T-helper 1 cell treated with Interleukin-12 subunit alpha and Interleukin-12 subunit beta and Interleukin-4 antibody, amounts not matched to agents 30 μg/mL and 1 μg/mL, for 36 hours (primary cell): ENCODE data around the gene HEY2.
"Not testable (repeated sequence)": the region's sequence is repeated elsewhere in the genome, so short reads cannot be mapped to it uniquely, and the experiment has no call there.

ENCODE experiments used
- H3K27ac Mint-ChIP-seq: one replicate; pipeline ENCODE4 v1.8.0; 2021; ENCODE audit warnings: mild to moderate bottlenecking, mixed read lengths
- H3K27me3 Mint-ChIP-seq: one replicate; pipeline ENCODE4 v1.8.0; 2021; ENCODE audit warnings: low read depth, mixed read lengths
- H3K36me3 Mint-ChIP-seq: one replicate; pipeline ENCODE4 v1.8.0; 2021; ENCODE audit warnings: low read depth, mixed read lengths
- H3K4me1 Mint-ChIP-seq: one replicate; pipeline ENCODE4 v1.8.0; 2021; ENCODE audit warnings: low read depth, mixed read lengths
- H3K4me3 Mint-ChIP-seq: one replicate; pipeline ENCODE4 v1.8.0; 2021; ENCODE audit warnings: mild to moderate bottlenecking, moderate library complexity, mixed read lengths
- H3K9me3 Mint-ChIP-seq: one replicate; pipeline ENCODE4 v1.8.0; 2021; ENCODE audit warnings: mixed read lengths

Gene HEY2

GRCh38 chr6:125749173-125749864 is at the start of gene HEY2:
Gene HEY2, plus strand, starts transcription at chr6:125749632. Its CDS starts 145 bp downstream, at chr6:125749777.
- no peak within 1 kb of the TSS for H3K27ac Mint-ChIP-seq
- no peaks in the 10 kb centered on the region for H3K9me3 Mint-ChIP-seq
- peaks cover 85% of the 10 kb centered on the region for H3K27me3 Mint-ChIP-seq
- peaks cover 28% of the 10 kb centered on the region for H3K4me1 Mint-ChIP-seq
- peaks cover 4% of the 10 kb centered on the region for H3K36me3 Mint-ChIP-seq
- peak within 1 kb of the TSS; percentile 80 for H3K4me3 Mint-ChIP-seq

- Mint-ChIP-seq H3K9me3 (no peaks in the 10 kb centered on the region), H3K4me1 (no peaks in the 10 kb centered on the region), H3K4me3 (no peak overlapping the region), H3K27ac (no peak overlapping the region), H3K36me3 (no peaks in the 10 kb centered on the region), H3K27me3 (peaks cover 2% of the 10 kb centered on the region)
These were observed 48.7 kb upstream of the HEY2 start for GRCh38 chr6:125700581-125701353.

GRCh38 chr6:125701354-125701668 is 48.1 kb upstream of the HEY2 start:
- H3K36me3 Mint-ChIP-seq: no peaks in the 10 kb centered on the region
- H3K4me1 Mint-ChIP-seq: no peaks in the 10 kb centered on the region
- H3K9me3 Mint-ChIP-seq: no peaks in the 10 kb centered on the region
- no peak overlapping the region for H3K4me3 Mint-ChIP-seq
- H3K27ac Mint-ChIP-seq: no peak overlapping the region
- H3K27me3 Mint-ChIP-seq: no peaks in the 10 kb centered on the region

- H3K9me3 Mint-ChIP-seq, H3K4me1 Mint-ChIP-seq, H3K27ac Mint-ChIP-seq, H3K36me3 Mint-ChIP-seq, H3K4me3 Mint-ChIP-seq, H3K27me3 Mint-ChIP-seq: not testable (repeated sequence)
These were observed 45.5 kb upstream of the HEY2 start for GRCh38 chr6:125703882-125704281.

- no peaks in the 10 kb centered on the region for H3K9me3 Mint-ChIP-seq
- no peak overlapping the region for H3K27ac Mint-ChIP-seq
- no peaks in the 10 kb centered on the region for H3K36me3 Mint-ChIP-seq
- H3K27me3 Mint-ChIP-seq: peaks cover 3% of the 10 kb centered on the region
- no peaks in the 10 kb centered on the region for H3K4me1 Mint-ChIP-seq
- H3K4me3 Mint-ChIP-seq: no peak overlapping the region
These were observed 41.7 kb upstream of the HEY2 start for GRCh38 chr6:125707615-125708243.

GRCh38 chr6:125711013-125711675 is 38.3 kb upstream of the HEY2 start:
- no peaks in the 10 kb centered on the region for H3K36me3 Mint-ChIP-seq

GRCh38 chr6:125714441-125715090 is 34.9 kb upstream of the HEY2 start:
- Mint-ChIP-seq H3K4me1 (peaks cover 3% of the 10 kb centered on the region), H3K4me3 (no peak overlapping the region), H3K27me3 (peaks cover 7% of the 10 kb centered on the region), H3K27ac (no peak overlapping the region), H3K9me3 (no peaks in the 10 kb centered on the region), H3K36me3 (no peaks in the 10 kb centered on the region)

More at GRCh38 chr6:125711013-125711675, 38.3 kb upstream of the HEY2 start:
- no peak overlapping the region for H3K4me3 Mint-ChIP-seq
- peaks cover 3% of the 10 kb centered on the region for H3K4me1 Mint-ChIP-seq
- H3K27ac Mint-ChIP-seq: no peak overlapping the region
- H3K9me3 Mint-ChIP-seq: no peaks in the 10 kb centered on the region
- H3K27me3 Mint-ChIP-seq: peaks cover 3% of the 10 kb centered on the region

GRCh38 chr6:125717120-125717731 is 32.2 kb upstream of the HEY2 start:
- Mint-ChIP-seq H3K27me3 (peaks cover 10% of the 10 kb centered on the region), H3K4me1 (peaks cover 4% of the 10 kb centered on the region), H3K27ac (no peak overlapping the region), H3K9me3 (no peaks in the 10 kb centered on the region), H3K4me3 (no peak overlapping the region), H3K36me3 (no peaks in the 10 kb centered on the region)

- Mint-ChIP-seq H3K36me3 (no peaks in the 10 kb centered on the region), H3K4me1 (peaks cover 4% of the 10 kb centered on the region)
These were observed 31.3 kb upstream of the HEY2 start for GRCh38 chr6:125718109-125718508.

GRCh38 chr6:125722886-125723285 is 26.5 kb upstream of the HEY2 start:
- H3K4me1 Mint-ChIP-seq: peaks cover 1% of the 10 kb centered on the region

More at GRCh38 chr6:125718109-125718508, 31.3 kb upstream of the HEY2 start:
- Mint-ChIP-seq H3K27ac (no peak overlapping the region), H3K9me3 (no peaks in the 10 kb centered on the region), H3K27me3 (peaks cover 18% of the 10 kb centered on the region), H3K4me3 (no peak overlapping the region)

GRCh38 chr6:125727216-125727615 is 22.2 kb upstream of the HEY2 start:
- Mint-ChIP-seq H3K27me3 (peaks cover 41% of the 10 kb centered on the region), H3K4me1 (no peaks in the 10 kb centered on the region), H3K4me3 (no peak overlapping the region), H3K36me3 (no peaks in the 10 kb centered on the region), H3K27ac (no peak overlapping the region), H3K9me3 (no peaks in the 10 kb centered on the region)

More at GRCh38 chr6:125722886-125723285, 26.5 kb upstream of the HEY2 start:
- H3K36me3 Mint-ChIP-seq: no peaks in the 10 kb centered on the region
- peaks cover 28% of the 10 kb centered on the region for H3K27me3 Mint-ChIP-seq
- no peak overlapping the region for H3K27ac Mint-ChIP-seq
- no peaks in the 10 kb centered on the region for H3K9me3 Mint-ChIP-seq
- no peak overlapping the region for H3K4me3 Mint-ChIP-seq

GRCh38 chr6:125728739-125729138 is 20.7 kb upstream of the HEY2 start:
- no peaks in the 10 kb centered on the region for H3K4me1 Mint-ChIP-seq
- peaks cover 49% of the 10 kb centered on the region for H3K27me3 Mint-ChIP-seq
- H3K27ac Mint-ChIP-seq: no peak overlapping the region
- no peak overlapping the region for H3K4me3 Mint-ChIP-seq
- no peaks in the 10 kb centered on the region for H3K9me3 Mint-ChIP-seq
- H3K36me3 Mint-ChIP-seq: no peaks in the 10 kb centered on the region

- Mint-ChIP-seq H3K27ac (no peak overlapping the region), H3K9me3 (no peaks in the 10 kb centered on the region), H3K27me3 (peaks cover 55% of the 10 kb centered on the region), H3K36me3 (no peaks in the 10 kb centered on the region), H3K4me3 (no peak overlapping the region), H3K4me1 (no peaks in the 10 kb centered on the region)
These were observed 19.4 kb upstream of the HEY2 start for GRCh38 chr6:125729983-125730382.

GRCh38 chr6:125732398-125732797 is 17.0 kb upstream of the HEY2 start:
- Mint-ChIP-seq H3K9me3 (no peaks in the 10 kb centered on the region), H3K4me3 (no peak overlapping the region), H3K4me1 (no peaks in the 10 kb centered on the region), H3K36me3 (no peaks in the 10 kb centered on the region), H3K27ac (no peak overlapping the region), H3K27me3 (peaks cover 63% of the 10 kb centered on the region)
